Colon (tissue), 2 donors: ENCODE measurements around the gene PTRHD1.

Source experiments
- FAIRE-seq: peaks from 2 replicates; lab custom pipeline; 2012; peaks lifted over from hg19 to GRCh38; lab: Jason Lieb, UNC
- donor health status: control.
- donor health status: control.

The PTRHD1 gene

GRCh38 chr2:24830351-24830750 lies 37.2 kb upstream of the PTRHD1 start:
- no peak for FAIRE-seq

GRCh38 chr2:24828238-24828996 lies 35.2 kb upstream of the PTRHD1 start:
- no peak for FAIRE-seq

GRCh38 chr2:24827321-24828237 lies 34.4 kb upstream of the PTRHD1 start:
- no peak for FAIRE-seq

DNA sequence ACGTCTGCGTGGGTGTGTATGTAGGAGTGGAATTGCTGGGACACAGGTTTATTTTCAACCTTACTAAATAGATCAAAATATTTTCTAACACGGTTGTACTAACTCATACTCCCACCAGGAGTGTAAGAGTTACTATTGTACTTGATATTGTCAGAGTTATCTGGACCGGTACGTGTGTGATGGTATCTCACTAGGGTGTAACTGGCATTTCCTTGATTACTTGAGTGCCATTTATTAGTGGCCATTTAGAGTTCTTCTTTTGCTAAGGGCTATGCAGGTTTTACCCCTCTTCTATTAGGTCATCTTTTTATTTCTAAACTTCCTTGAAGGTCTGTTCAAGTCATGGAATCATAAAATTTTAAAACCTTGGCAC lies 33.6 kb upstream of the PTRHD1 start:
- no peak for FAIRE-seq

GRCh38 chr2:24825883-24826772 lies 32.9 kb upstream of the PTRHD1 start:
- no peak for FAIRE-seq

GRCh38 chr2:24824966-24825882 lies 32.0 kb upstream of the PTRHD1 start:
- FAIRE-seq, result no peak

- FAIRE-seq, result no peak
These were observed 30.9 kb upstream of the PTRHD1 start for GRCh38 chr2:24824071-24824588.

GRCh38 chr2:24822049-24822706 lies 29.0 kb upstream of the PTRHD1 start:
- no peak for FAIRE-seq

- FAIRE-seq, result no peak
These were observed 28.3 kb upstream of the PTRHD1 start for GRCh38 chr2:24821433-24821891.

GRCh38 chr2:24820598-24821432 lies 27.6 kb upstream of the PTRHD1 start:
- FAIRE-seq, result no peak

GRCh38 chr2:24820175-24820513 lies 27.0 kb upstream of the PTRHD1 start:
- no peak for FAIRE-seq

DNA sequence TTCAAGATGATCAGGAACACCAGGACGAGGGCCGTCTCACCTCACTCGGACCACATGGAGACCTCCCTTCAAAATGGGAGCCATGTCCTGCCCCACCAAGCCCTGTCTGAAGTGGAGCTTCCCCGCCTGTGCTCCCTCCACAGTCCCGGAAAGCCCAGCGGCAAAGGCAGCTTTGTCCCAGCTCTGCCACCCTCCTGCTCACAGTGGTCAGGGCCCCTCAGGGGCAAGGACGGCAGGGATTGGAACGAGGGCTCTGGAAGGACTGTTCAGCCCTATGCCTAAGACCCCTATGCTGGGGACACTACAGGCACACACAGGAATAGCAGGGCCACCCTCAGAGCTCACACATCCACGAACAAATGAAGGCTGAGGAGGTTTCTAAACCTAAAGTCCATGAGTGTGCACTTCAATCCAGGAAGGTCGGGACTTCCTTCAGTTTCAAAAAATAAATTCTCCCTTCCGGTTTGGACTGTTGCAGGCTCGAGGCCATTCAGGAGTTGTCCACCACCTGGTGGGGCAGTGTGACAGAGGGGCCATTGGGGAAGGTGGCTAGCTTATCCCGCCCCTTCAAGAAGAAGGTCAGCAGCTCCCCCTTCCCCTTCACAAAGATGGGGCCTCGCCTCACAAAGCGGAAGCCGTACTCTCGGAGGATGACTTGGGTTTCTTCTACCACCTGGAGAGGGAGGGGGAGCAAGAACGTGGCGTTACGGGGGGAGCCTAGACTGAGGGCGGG lies 26.4 kb upstream of the PTRHD1 start:
- no peak for FAIRE-seq

- FAIRE-seq, result no peak
These were observed 25.6 kb upstream of the PTRHD1 start for GRCh38 chr2:24818721-24819167.

DNA sequence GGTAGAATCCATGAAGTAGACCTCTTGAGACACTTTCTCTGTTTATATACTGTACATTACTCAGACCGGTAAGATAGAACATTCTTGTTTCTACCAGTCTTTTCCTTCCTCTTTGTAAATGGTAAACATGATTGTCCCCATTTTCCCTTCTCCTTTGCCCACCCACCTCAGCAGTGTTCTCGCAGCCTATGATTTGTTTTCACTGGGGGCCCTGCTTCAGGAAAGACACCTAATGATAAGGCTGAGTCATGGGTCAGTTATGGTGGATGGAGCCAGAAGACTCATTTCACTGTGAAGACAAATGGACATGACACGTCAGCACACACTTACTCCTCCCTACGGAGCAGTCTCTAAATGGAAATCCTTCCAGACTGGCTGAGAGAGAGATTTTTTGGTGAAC lies 23.7 kb upstream of the PTRHD1 start:
- FAIRE-seq, result no peak

GRCh38 chr2:24816404-24816803 lies 23.2 kb upstream of the PTRHD1 start:
- FAIRE-seq, result no peak

GRCh38 chr2:24815171-24815570 lies 22.0 kb upstream of the PTRHD1 start:
- no peak for FAIRE-seq

DNA sequence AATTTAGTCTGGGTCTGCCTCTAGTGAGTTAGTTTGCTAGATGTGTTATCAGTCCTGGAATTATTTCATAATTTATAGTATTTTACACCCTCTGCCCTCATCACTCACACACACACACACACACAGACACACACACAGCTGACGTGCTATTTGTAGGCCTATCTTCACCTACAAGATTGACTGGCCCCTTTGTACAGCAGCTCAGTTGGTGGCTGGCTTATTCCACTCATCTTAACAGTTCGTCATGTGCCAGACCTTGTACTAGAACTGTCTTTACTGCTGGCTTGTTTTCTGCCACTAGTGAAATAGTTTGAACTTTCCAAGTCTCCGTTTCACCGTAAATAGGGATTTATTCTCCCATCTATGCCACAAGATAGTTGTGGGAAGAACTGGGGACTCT lies 21.3 kb upstream of the PTRHD1 start:
- FAIRE-seq, result no peak

GRCh38 chr2:24813691-24814137 lies 20.5 kb upstream of the PTRHD1 start:
- no peak for FAIRE-seq
